Stimulated activated CD8-positive, alpha-beta memory T cell treated with anti-CD3 and anti-CD28 coated beads, Interleukin-7, amount 100 ng/mL, for 1 hour (primary cell): ENCODE data around the gene UNC45B.
"Not testable (repeated sequence)": the region's sequence is repeated elsewhere in the genome, so short reads cannot be mapped to it uniquely, and the experiment has no call there.

Experiments
- DNase-seq, 2 donors: peaks; one replicate each; pipeline ENCODE4 v3.0.0-alpha.2; 2020; ENCODE audit warnings: low read depth in 2 of 2

UNC45B gene

GRCh38 chr17:35170968-35171771 lies 23.6 kb downstream of the UNC45B start:
- no peak for DNase-seq

- no peak for DNase-seq
Measured at GRCh38 chr17:35171834-35172233, 24.2 kb downstream of the UNC45B start.

- DNase-seq: not testable (repeated sequence)
Measured at GRCh38 chr17:35172321-35172720, 24.7 kb downstream of the UNC45B start.

GRCh38 chr17:35174835-35175334 lies 27.3 kb downstream of the UNC45B start:
- no peak for DNase-seq

GRCh38 chr17:35175638-35176415 lies 28.2 kb downstream of the UNC45B start:
- DNase-seq: no peak

GRCh38 chr17:35176897-35177296 lies 29.3 kb downstream of the UNC45B start:
- no peak for DNase-seq

GRCh38 chr17:35179379-35179778 lies 31.8 kb downstream of the UNC45B start:
- DNase-seq: not testable (repeated sequence)

- DNase-seq: no peak
Measured at GRCh38 chr17:35183332-35183731, 35.7 kb downstream of the UNC45B start.

GRCh38 chr17:35184274-35184673 lies 36.7 kb downstream of the UNC45B start:
- no peak for DNase-seq

GRCh38 chr17:35185849-35186248 lies 38.2 kb downstream of the UNC45B start:
- no peak for DNase-seq

- no peak for DNase-seq
Measured at GRCh38 chr17:35187481-35187880, 39.9 kb downstream of the UNC45B start.

- DNase-seq: no peak
Measured at GRCh38 chr17:35188111-35188510, 40.5 kb downstream of the UNC45B start.

- no peak for DNase-seq
Measured at GRCh38 chr17:35189291-35189690, 41.7 kb downstream of the UNC45B start.

- DNase-seq: no peak
Measured at GRCh38 chr17:35191001-35191695, 43.5 kb downstream of the UNC45B start.

GRCh38 chr17:35192708-35193107 lies 45.1 kb downstream of the UNC45B start:
- DNase-seq: no peak

GRCh38 chr17:35194001-35194400 lies 46.4 kb downstream of the UNC45B start, which contains the start of gene SLC35G3:
Gene SLC35G3 (minus strand): TSS chr17:35194393. CDS start chr17:35194307, 86 bp downstream.
- not testable (repeated sequence) for DNase-seq

- DNase-seq: not testable (repeated sequence)
Measured at GRCh38 chr17:35195062-35195461, 47.4 kb downstream of the UNC45B start.

- DNase-seq: not testable (repeated sequence)
Measured at GRCh38 chr17:35202582-35202981, 55.0 kb downstream of the UNC45B start.

GRCh38 chr17:35210741-35211140 lies 63.1 kb downstream of the UNC45B start:
- no peak for DNase-seq

GRCh38 chr17:35212668-35213067 lies 65.1 kb downstream of the UNC45B start:
- DNase-seq: no peak

- no peak for DNase-seq
Measured at GRCh38 chr17:35213412-35213940, 65.9 kb downstream of the UNC45B start.

- DNase-seq: no peak
Measured at GRCh38 chr17:35214192-35214591, 66.6 kb downstream of the UNC45B start.
